IMR-90 (cell line): ENCODE results near the gene KAZN.

Experiments
- BHLHE40 ChIP-seq: fragments of 150-350 bp; IDR thresholded peaks from 2 replicates; pipeline ENCODE4 v1.6.1; 2016; ENCODE audit warnings: mild to moderate bottlenecking, low read depth, low read length
- CEBPB ChIP-seq: IDR thresholded peaks from 2 replicates; pipeline ENCODE4 v1.6.1; 2012; ENCODE audit warnings: low read depth, low read length, improper control_type of control experiment
- MAFK ChIP-seq: IDR thresholded peaks from 2 replicates; pipeline ENCODE4 v1.6.1; 2012; ENCODE audit warnings: low read depth, low read length, improper control_type of control experiment
- RAD21 ChIP-seq: IDR thresholded peaks from 2 replicates; pipeline ENCODE4 v1.6.1; 2012; ENCODE audit warnings: low read length, improper control_type of control experiment
- SMC3 ChIP-seq: fragments of 150-350 bp; IDR thresholded peaks from 2 replicates; pipeline ENCODE4 v1.6.1; 2016; ENCODE audit warnings: low read depth, mild to moderate bottlenecking, antibody characterized with exemption, low read length, moderate library complexity
- TF ChIP-seq, protein P1 (sequence below): conservative IDR thresholded peaks from 2 replicates; pipeline ENCODE4 v1.5.1; 2012; ENCODE audit warnings: mild to moderate bottlenecking, low read depth, low read length, improper control_type of control experiment
- TF ChIP-seq, protein P2 (sequence below): fragments of 150-350 bp; IDR thresholded peaks from 2 replicates; pipeline ENCODE4 v1.6.1; 2017; ENCODE audit warnings: mild to moderate bottlenecking, antibody characterized with exemption, low read length, low read depth

DNA sequence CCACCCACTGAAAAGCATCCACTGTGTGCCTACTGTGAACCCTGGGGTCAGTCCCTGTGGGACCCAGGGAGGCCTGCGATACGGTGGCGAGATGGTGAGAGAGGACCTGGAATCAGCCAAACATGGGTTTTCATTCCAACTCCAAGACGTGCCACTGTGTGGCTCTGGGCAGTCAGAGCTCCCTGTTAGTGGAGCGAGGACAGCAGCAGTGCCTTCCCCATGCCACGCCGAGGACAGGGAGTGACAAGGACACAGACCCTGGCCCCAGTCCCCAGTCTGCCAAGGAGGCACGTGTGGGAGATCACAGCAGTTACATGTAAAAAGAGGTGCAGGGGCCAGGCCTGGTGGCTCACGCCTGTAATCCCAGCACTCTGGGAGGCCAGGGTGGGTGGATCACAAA is 504.2 kb downstream of the KAZN start:
- TF ChIP-seq, protein P1, sequence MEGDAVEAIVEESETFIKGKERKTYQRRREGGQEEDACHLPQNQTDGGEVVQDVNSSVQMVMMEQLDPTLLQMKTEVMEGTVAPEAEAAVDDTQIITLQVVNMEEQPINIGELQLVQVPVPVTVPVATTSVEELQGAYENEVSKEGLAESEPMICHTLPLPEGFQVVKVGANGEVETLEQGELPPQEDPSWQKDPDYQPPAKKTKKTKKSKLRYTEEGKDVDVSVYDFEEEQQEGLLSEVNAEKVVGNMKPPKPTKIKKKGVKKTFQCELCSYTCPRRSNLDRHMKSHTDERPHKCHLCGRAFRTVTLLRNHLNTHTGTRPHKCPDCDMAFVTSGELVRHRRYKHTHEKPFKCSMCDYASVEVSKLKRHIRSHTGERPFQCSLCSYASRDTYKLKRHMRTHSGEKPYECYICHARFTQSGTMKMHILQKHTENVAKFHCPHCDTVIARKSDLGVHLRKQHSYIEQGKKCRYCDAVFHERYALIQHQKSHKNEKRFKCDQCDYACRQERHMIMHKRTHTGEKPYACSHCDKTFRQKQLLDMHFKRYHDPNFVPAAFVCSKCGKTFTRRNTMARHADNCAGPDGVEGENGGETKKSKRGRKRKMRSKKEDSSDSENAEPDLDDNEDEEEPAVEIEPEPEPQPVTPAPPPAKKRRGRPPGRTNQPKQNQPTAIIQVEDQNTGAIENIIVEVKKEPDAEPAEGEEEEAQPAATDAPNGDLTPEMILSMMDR: no peak
- no peak for TF ChIP-seq RAD21
- TF ChIP-seq, protein P2, sequence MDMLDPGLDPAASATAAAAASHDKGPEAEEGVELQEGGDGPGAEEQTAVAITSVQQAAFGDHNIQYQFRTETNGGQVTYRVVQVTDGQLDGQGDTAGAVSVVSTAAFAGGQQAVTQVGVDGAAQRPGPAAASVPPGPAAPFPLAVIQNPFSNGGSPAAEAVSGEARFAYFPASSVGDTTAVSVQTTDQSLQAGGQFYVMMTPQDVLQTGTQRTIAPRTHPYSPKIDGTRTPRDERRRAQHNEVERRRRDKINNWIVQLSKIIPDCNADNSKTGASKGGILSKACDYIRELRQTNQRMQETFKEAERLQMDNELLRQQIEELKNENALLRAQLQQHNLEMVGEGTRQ: no peak
- TF ChIP-seq SMC3: no peak
- no peak for TF ChIP-seq BHLHE40
- no peak for TF ChIP-seq CEBPB
- no peak for TF ChIP-seq MAFK
